CD4-positive, alpha-beta T cell (primary cell): ENCODE measurements around the gene F7. TPM values are rescaled to one million over a fixed set of nuclear protein-coding genes. Genes with fewer than 3 reads are reported as not detected.

Experiments used
- ATAC-seq: fragments of 200-7000 bp; cut with Tn5 transposase; one replicate; pipeline ENCODE4 v1.10.0; 2022; ENCODE audit warnings: mild to moderate bottlenecking; ENCODE audit not compliant: poor library complexity
- CTCF ChIA-PET: fragments of 350-600 bp; sonication (Branson Sonifier 250); formaldehyde crosslinking; loops from one replicate; lab custom pipeline; 2021; ENCODE audit warnings: antibody characterized with exemption, inconsistent platforms; lab: Charles Lee
- POLR2A ChIA-PET: fragments of 350-600 bp; sonication (Branson Sonifier 250); formaldehyde crosslinking; loops from one replicate; lab custom pipeline; 2021; ENCODE audit warnings: antibody characterized with exemption, inconsistent platforms; lab: Charles Lee
- DNase-seq, 14 experiments: peaks; one replicate each; pipeline ENCODE4 v3.0.0-alpha.2; 2013 to 2020; ENCODE audit warnings: mixed read lengths in 2 of 14
- H3K27ac ChIP-seq, 2 donors: one replicate each; pipeline versions ENCODE4 v1.5.1 to v1.7.0; 2013; ENCODE audit warnings: low read length in 2 of 2, low read depth in 1 of 2, mild to moderate bottlenecking in 1 of 2
- H3K27me3 ChIP-seq, 2 experiments: 1 replicate in 1 of 2; 2 replicates in 1 of 2; pipeline versions ENCODE4 v1.6.1 to v1.7.0; 2013; ENCODE audit warnings: low read length in 2 of 2, control low read depth in 1 of 2, mild to moderate bottlenecking in 1 of 2, moderate library complexity in 1 of 2; ENCODE audit not compliant: insufficient read depth in 2 of 2, control insufficient read depth in 1 of 2
- H3K36me3 ChIP-seq: one replicate; pipeline ENCODE4 v1.6.1; 2013; ENCODE audit warnings: low read length, control low read depth; ENCODE audit not compliant: insufficient read depth
- H3K4me1 ChIP-seq: one replicate; pipeline ENCODE4 v1.6.1; 2013; ENCODE audit warnings: low read length, control low read depth; ENCODE audit not compliant: insufficient read depth
- H3K4me3 ChIP-seq: one replicate; pipeline ENCODE4 v1.5.1; 2013; ENCODE audit warnings: mild to moderate bottlenecking, low read length, moderate library complexity
- H3K9me3 ChIP-seq, 2 experiments: 1 replicate in 1 of 2; 2 replicates in 1 of 2; pipeline versions ENCODE4 v1.6.1 to v1.7.0; 2013; ENCODE audit warnings: low read length in 2 of 2, mild to moderate bottlenecking in 2 of 2, control low read depth in 1 of 2, moderate library complexity in 1 of 2; ENCODE audit not compliant: control insufficient read depth in 1 of 2, insufficient read depth in 1 of 2
- H3K27ac Mint-ChIP-seq: one replicate; pipeline ENCODE4 v1.8.0; 2020; ENCODE audit warnings: mixed read lengths
- H3K27me3 Mint-ChIP-seq: one replicate; pipeline ENCODE4 v1.8.0; 2021; ENCODE audit warnings: mixed read lengths
- H3K36me3 Mint-ChIP-seq: one replicate; pipeline ENCODE4 v1.8.0; 2021; ENCODE audit warnings: low read depth, mixed read lengths
- H3K4me1 Mint-ChIP-seq: one replicate; pipeline ENCODE4 v1.8.0; 2021; ENCODE audit warnings: low read depth, mixed read lengths
- H3K4me3 Mint-ChIP-seq: one replicate; pipeline ENCODE4 v1.8.0; 2020; ENCODE audit warnings: mild to moderate bottlenecking, mixed read lengths
- H3K9me3 Mint-ChIP-seq: one replicate; pipeline ENCODE4 v1.8.0; 2020; ENCODE audit warnings: mixed read lengths
- CTCF ChIP-seq: fragments of 200-600 bp; IDR thresholded peaks from one replicate; pipeline ENCODE4 v1.8.0; 2022; ENCODE audit warnings: antibody characterized with exemption, mild to moderate bottlenecking
- intact Hi-C, 2 experiments: fragments of 100-400 bp; cut with DNase I in 1 of 2; cut with micrococcal nuclease in 1 of 2; formaldehyde crosslinking; loops; one replicate each; pipeline versions ENCODE4 v1.15.1 to v1.9.0; 2023 to 2025; cut with DNase I, micrococcal nuclease
- total RNA-seq, 174 experiments: library from RNA in 2 of 174; stranded (reverse) in 2 of 174; gene quantifications; one replicate each; pipeline ENCODE4 v1.2.3 and lab custom pipeline; 2021 to 2026

F7 gene
- total RNA-seq, 2 experiments from 2014 or later: not detected

- no peak for TF ChIP-seq CTCF
- Histone ChIP-seq H3K27me3 (no peaks in the 10 kb centered on the region), H3K4me1 (no peaks in the 10 kb centered on the region), H3K4me3 (no peak overlapping the region), H3K9me3 (peaks cover 0 to 5% of the 10 kb centered on the region in 2 experiments), H3K36me3 (peaks cover 2% of the 10 kb centered on the region), H3K27ac (no peak overlapping the region)
- Mint-ChIP-seq H3K27ac (no peak overlapping the region), H3K36me3 (peaks cover 16% of the 10 kb centered on the region), H3K9me3 (no peaks in the 10 kb centered on the region), H3K27me3 (no peaks in the 10 kb centered on the region), H3K4me1 (no peaks in the 10 kb centered on the region), H3K4me3 (no peak overlapping the region)
- ATAC-seq: no peak
- ChIA-PET POLR2A (no interaction called here), CTCF (no interaction called here)
- DNase-seq: no peak
- intact Hi-C loops: no loop called here
These were observed 20.5 kb upstream of the F7 start for GRCh38 chr13:113084943-113085540.

- H3K27ac ChIP-seq: no peak overlapping the region
- no peak overlapping the region for H3K27ac Mint-ChIP-seq
- peaks cover 0 to 5% of the 10 kb centered on the region in 2 experiments for H3K9me3 ChIP-seq
- H3K36me3 ChIP-seq: peaks cover 2% of the 10 kb centered on the region
- no peak overlapping the region for H3K4me3 Mint-ChIP-seq
- no peaks in the 10 kb centered on the region for H3K4me1 ChIP-seq
- no peak overlapping the region for H3K4me3 ChIP-seq
- no peaks in the 10 kb centered on the region for H3K27me3 Mint-ChIP-seq
- intact Hi-C loops: no loop called here
- DNase-seq (no peak), ATAC-seq (no peak)
- H3K27me3 ChIP-seq: no peaks in the 10 kb centered on the region
- H3K4me1 Mint-ChIP-seq: no peaks in the 10 kb centered on the region
- ChIA-PET CTCF (no interaction called here), POLR2A (no interaction called here)
- no peaks in the 10 kb centered on the region for H3K9me3 Mint-ChIP-seq
- H3K36me3 Mint-ChIP-seq: peaks cover 16% of the 10 kb centered on the region
- no peak for TF ChIP-seq CTCF
These were observed 19.4 kb upstream of the F7 start for GRCh38 chr13:113086031-113086750.

- Mint-ChIP-seq H3K4me1 (no peaks in the 10 kb centered on the region), H3K4me3 (no peak overlapping the region), H3K9me3 (no peaks in the 10 kb centered on the region), H3K27me3 (no peaks in the 10 kb centered on the region), H3K36me3 (peaks cover 16% of the 10 kb centered on the region), H3K27ac (no peak overlapping the region)
- no peak overlapping the region for H3K27ac ChIP-seq
- peaks cover 0 to 5% of the 10 kb centered on the region in 2 experiments for H3K9me3 ChIP-seq
- intact Hi-C loops: no loop called here
- H3K27me3 ChIP-seq: no peaks in the 10 kb centered on the region
- ChIA-PET POLR2A (no interaction called here), CTCF (no interaction called here)
- no peak for TF ChIP-seq CTCF
- ATAC-seq: no peak
- no peaks in the 10 kb centered on the region for H3K4me1 ChIP-seq
- no peak for DNase-seq
- no peak overlapping the region for H3K4me3 ChIP-seq
- peaks cover 2% of the 10 kb centered on the region for H3K36me3 ChIP-seq
These were observed 18.3 kb upstream of the F7 start for GRCh38 chr13:113086991-113087922.
